ENCODE data around the gene GRIP2. TPM values are rescaled to one million over a fixed set of nuclear protein-coding genes. Genes with fewer than 3 reads are reported as not detected.
A peak's percentile ranks its signal among the peaks of the same experiment; 100 is the strongest.

GRIP2 gene
- total and polyA plus RNA-seq, 2 of the 4 experiments (the other 2 are of a cell fraction) = 0.05 TPM; not detected in 1

DNA sequence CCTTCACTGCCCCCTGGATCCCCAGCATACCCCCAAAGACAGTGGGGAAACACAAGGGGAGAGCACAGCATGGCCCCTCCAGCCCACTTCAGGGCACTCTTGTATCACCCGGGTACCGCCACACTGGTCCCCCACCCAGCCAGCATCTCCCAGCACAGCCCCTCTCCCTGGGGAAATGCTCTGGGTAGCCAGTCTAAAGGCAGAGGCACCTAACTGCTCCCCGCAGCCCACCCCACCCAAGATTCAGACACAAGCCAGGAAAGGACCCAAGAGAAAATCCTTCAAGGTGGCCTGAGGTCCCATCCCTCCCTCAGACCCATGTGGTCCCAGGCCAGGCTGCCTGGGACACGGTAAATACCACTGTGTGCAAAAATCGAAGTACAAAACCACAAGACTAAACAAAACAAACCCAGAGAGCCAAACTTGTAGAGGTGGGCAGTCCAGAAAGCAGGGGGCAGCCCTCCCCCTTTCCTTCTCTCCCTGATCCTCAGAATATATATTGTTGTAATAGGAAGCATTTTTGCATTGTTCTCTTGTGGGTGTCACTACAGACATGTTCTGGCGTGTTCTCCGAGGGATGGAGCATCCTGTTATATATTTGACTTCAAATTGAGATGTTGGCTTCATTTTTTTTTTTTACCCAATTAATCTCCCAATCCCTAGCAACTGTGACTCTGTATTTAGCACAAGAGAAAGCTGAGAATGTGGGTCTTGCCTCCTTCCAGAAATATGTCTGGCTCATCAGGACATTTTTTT lies 51.7 kb downstream of the GRIP2 start:
- intact Hi-C loops (cut with micrococcal nuclease) = no loop called here
- no TSS peak for BruUV-seq (replicated peaks)
- Histone ChIP-seq H3K9me3 (ENCODE audit: control insufficient read depth, insufficient read depth, low read length) (no peaks in the 10 kb centered on the region), H4K5ac (ENCODE audit: low read depth, low read length) (no peak overlapping the region), H3K18ac (ENCODE audit: low read depth, low read length) (no peak overlapping the region), H4K20me1 (ENCODE audit: insufficient read depth, low read length) (no peaks in the 10 kb centered on the region), H3K36me3 (ENCODE audit: control insufficient read depth, insufficient read depth, low read length) (peaks cover 42% of the 10 kb centered on the region), H2AK9ac (replicated peaks; ENCODE audit: low read depth, low read length, poor library complexity) (peak overlapping the region; percentile 87), H3K4me2 (ENCODE audit: low read depth, low read length) (no peak overlapping the region), H3K4me3 (ENCODE audit: insufficient read depth, low read depth, low read length) (no peak overlapping the region), H4K91ac (ENCODE audit: insufficient read depth, low read depth, low read length) (peak overlapping the region; percentile 52; the same call in 1 of the 2 replicates), H2BK120ac (ENCODE audit: low read depth, low read length) (no peak overlapping the region), H3K14ac (replicated peaks; ENCODE audit: low read depth, low read length) (peak overlapping the region; percentile 0; the same call in 1 of the 2 replicates), H4K8ac (ENCODE audit: low read depth in 2 of 2, low read length in 2 of 2) (peak overlapping the region in 1 of 2 experiments; percentile 56; a peak in 2 of 4 replicates), H3K27ac (ENCODE audit: insufficient read depth, low read length) (no peak overlapping the region), H3K23ac (ENCODE audit: low read depth, low read length) (no peak overlapping the region), H2BK5ac (ENCODE audit: low read depth, low read length, poor library complexity, severe bottlenecking) (no peak overlapping the region), H3K56ac (ENCODE audit: extremely low read depth, insufficient read depth, low read length) (no peak overlapping the region), H2AK5ac (ENCODE audit: low read depth, low read length) (no peak overlapping the region), H3K4me1 (ENCODE audit: control insufficient read depth, insufficient read depth, low read length) (peaks cover 4% of the 10 kb centered on the region; the same call in 1 of the 2 replicates), H3K79me1 (ENCODE audit: low read depth in 1 of 2, low read length in 2 of 2) (no peaks in the 10 kb centered on the region), H2BK15ac (ENCODE audit: low read depth, low read length) (no peak overlapping the region), H2AFZ (replicated peaks; ENCODE audit: low read length, poor library complexity) (peak overlapping the region; percentile 38), H3K9ac (ENCODE audit: low read depth, low read length) (no peak overlapping the region), H3K9me1 (ENCODE audit: insufficient read depth, low read length) (peaks cover 7% of the 10 kb centered on the region), H2BK20ac (ENCODE audit: low read depth, low read length) (no peak overlapping the region; the same call in 1 of the 2 replicates), H3K27me3 (ENCODE audit: control insufficient read depth, insufficient read depth, low read length) (no peaks in the 10 kb centered on the region), H3K4ac (ENCODE audit: low read depth, low read length) (peak overlapping the region; percentile 57; the same call in 1 of the 2 replicates)
- POLR2A ChIA-PET (ENCODE audit: unreplicated experiment) = no interaction called here
- TF ChIP-seq BHLHE40 (IDR thresholded peaks at IDR 0.05; ENCODE audit: low read depth, low read length) (no peak), POLR2A (IDR thresholded peaks at IDR 0.05; ENCODE audit: low read depth, low read length) (no peak), CEBPB (IDR thresholded peaks at IDR 0.05; ENCODE audit: low read depth, low read length) (no peak), RCOR1 (IDR thresholded peaks at IDR 0.05; ENCODE audit: insufficient replicate concordance, low read length) (no peak), MXI1 (IDR thresholded peaks at IDR 0.05; ENCODE audit: borderline replicate concordance, low read depth, low read length) (no peak), MAFK (IDR thresholded peaks at IDR 0.05; ENCODE audit: low read depth, low read length) (no peak), FOS (IDR thresholded peaks at IDR 0.05; ENCODE audit: low read depth, low read length) (no peak), NFE2L2 (IDR thresholded peaks at IDR 0.05; ENCODE audit: low read depth, low read length) (no peak), CHD1 (IDR thresholded peaks at IDR 0.05; ENCODE audit: low read depth, low read length) (no peak), SMC3 (IDR thresholded peaks at IDR 0.05; ENCODE audit: low read depth, low read length) (no peak), RFX5 (IDR thresholded peaks at IDR 0.05; ENCODE audit: low read depth, low read length) (no peak), MAZ (IDR thresholded peaks at IDR 0.05; ENCODE audit: borderline replicate concordance, low read depth, low read length) (no peak), RAD21 (IDR thresholded peaks at IDR 0.05; ENCODE audit: low read length) (no peak)
- TF ChIP-seq, protein P1, sequence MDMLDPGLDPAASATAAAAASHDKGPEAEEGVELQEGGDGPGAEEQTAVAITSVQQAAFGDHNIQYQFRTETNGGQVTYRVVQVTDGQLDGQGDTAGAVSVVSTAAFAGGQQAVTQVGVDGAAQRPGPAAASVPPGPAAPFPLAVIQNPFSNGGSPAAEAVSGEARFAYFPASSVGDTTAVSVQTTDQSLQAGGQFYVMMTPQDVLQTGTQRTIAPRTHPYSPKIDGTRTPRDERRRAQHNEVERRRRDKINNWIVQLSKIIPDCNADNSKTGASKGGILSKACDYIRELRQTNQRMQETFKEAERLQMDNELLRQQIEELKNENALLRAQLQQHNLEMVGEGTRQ (IDR thresholded peaks at IDR 0.05; ENCODE audit: low read depth, low read length) = no peak
- TF ChIP-seq, protein P2, sequence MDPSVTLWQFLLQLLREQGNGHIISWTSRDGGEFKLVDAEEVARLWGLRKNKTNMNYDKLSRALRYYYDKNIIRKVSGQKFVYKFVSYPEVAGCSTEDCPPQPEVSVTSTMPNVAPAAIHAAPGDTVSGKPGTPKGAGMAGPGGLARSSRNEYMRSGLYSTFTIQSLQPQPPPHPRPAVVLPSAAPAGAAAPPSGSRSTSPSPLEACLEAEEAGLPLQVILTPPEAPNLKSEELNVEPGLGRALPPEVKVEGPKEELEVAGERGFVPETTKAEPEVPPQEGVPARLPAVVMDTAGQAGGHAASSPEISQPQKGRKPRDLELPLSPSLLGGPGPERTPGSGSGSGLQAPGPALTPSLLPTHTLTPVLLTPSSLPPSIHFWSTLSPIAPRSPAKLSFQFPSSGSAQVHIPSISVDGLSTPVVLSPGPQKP (IDR thresholded peaks at IDR 0.05; ENCODE audit: borderline replicate concordance, low read depth, low read length) = no peak
- in situ Hi-C loops (cut with MboI; ENCODE audit: low sequenced_read_pairs) = no loop called here
- CTCF ChIA-PET = interaction anchor here (0.7 kb wide), 1 partner anchor 285 kb away, joined by 3 read pairs; no protein-coding TSS in a partner anchor
- DNase-seq (no peak), ATAC-seq (ENCODE audit: low read depth) (peak; percentile 24; the same call in 1 of the 2 replicates)
- WGBS, 2 experiments (ENCODE audit: extremely low coverage in 2 of 2, insufficient read length in 1 of 2) = 80% methylated on average over 1 of the region's 7 CpGs; no CpG with 5 or more reads in 1 of the 2 experiments
- dilution Hi-C loops (cut with HindIII; ENCODE audit: low sequenced_read_pairs, unreplicated experiment) = no loop called here

All from IMR-90 (cell line).